HG03066 (cell line): ENCODE results near the gene TCEAL1.
"Not testable (repeated sequence)": the region's sequence is repeated elsewhere in the genome, so short reads cannot be mapped to it uniquely, and the experiment has no call there.

Experiments
- ATAC-seq: cut with Tn5 transposase; IDR thresholded peaks from one replicate; pipeline ENCODE4 v1.9.1; 2021; ENCODE audit warnings: low read depth; ENCODE audit not compliant: unreplicated experiment

The TCEAL1 gene

DNA sequence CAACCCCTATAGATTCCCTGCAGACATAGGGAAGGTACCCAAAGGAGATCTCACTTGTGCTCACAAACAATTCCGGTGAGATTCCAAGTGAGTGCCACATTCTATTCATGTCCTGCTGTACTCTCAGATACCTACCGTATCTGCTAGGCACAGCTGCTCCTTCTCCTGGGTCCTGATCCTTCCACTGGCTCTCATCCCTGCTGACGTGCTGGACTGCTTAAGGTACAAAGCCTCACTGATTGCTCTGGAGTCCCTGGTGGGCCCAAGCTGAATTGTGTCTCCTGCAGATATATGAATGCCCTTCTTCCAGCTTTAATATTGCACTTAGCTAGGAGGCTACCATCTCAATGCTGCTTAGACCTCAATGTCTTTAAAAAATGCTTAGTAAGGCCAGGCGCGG lies 2.4 kb downstream of the TCEAL1 start:
- no peak for ATAC-seq

DNA sequence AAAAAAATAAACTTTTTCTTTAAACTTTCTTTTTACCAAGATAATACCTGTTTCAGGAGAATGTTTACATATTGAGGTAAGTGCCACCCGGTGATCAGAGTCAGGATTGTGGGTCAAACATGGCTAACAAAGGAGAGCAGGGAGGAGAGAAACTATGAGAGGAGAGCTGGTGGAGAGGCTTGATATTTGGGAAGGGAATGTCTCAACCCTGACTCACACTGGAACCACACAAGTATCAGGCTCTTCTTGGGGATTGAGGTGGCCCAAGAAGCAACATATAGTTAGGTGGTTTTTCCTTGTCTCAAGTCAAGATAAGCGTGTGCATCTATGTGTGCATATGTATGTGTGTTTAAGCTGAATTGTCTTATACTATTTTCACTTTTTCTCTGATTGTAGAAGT lies 6.7 kb downstream of the TCEAL1 start:
- ATAC-seq, result no peak

- no peak for ATAC-seq
Observed at GRCh38 chrX:103637604-103638338, 9.0 kb downstream of the TCEAL1 start.

GRCh38 chrX:103638479-103639346 lies 9.9 kb downstream of the TCEAL1 start:
- not testable (repeated sequence) for ATAC-seq

DNA sequence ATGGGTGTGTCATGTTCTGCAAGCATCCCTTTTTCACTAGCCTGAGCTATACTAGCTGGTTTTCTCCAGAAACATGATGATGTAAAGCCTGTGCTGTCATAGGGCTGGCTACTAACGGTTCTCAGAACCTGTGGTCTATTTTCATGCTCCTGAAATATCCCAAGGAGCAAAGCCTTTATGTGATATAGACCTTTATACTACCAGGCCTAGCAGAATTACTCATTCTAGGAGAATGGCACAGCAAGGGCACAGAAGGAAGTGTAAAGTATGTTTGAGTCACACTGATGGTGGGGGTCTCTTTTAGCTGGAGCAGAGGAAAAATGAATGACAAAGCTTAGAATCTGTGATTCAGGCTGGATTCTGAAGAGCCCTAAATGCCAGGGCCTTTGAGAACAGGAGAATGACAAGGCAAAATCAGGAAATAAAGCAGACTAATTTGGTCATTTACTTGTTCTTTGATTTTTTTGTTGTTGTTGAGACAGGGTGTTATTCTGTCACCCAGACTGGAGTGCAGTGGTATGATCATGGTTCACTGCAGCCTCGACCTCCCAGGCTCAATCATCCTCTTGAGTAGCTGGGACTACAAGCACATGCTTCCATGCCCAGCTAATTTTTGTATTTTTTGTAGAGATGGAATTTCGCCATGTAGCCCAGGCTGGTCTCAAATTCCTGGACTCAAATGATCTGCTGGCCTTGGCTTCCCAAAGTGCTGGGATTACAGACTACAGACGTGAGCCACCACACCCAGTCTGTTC lies 11.8 kb downstream of the TCEAL1 start:
- no peak for ATAC-seq

DNA sequence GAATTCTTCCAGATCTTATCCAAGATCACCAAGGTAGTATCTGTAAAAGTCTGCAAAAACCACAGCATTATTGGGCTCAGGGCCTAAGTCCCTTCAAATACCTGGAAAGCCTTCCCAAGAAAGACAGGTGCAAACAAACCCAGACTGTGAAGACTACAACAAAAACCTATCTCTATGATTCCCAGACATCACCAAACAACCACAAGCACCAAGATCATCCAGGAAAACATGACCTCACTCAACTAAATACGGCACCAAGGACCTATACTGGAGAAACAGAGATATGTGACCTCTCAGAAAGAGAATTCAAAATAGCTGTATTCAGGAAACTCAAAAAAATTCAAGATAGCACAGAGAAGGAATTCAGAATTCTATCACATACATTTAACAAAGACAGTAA lies 15.3 kb downstream of the TCEAL1 start:
- ATAC-seq, result no peak

DNA sequence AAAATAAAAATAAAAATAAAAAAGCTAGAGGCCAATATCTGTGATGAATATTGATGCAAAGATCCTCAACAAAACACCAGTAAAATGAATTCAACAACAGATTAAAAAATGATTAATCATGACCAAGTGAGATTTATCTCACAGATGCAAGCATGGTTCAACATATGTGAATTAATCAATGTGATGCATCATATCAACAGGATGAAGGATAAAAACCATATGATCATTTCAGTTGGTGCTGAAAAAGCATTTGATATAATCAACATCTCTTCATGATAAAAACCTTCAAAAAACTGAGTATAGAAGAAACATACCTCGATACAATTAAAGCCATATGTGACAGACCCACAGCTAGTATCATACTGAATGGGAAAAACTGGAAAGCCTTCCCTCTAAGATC lies 18.9 kb downstream of the TCEAL1 start:
- no peak for ATAC-seq

DNA sequence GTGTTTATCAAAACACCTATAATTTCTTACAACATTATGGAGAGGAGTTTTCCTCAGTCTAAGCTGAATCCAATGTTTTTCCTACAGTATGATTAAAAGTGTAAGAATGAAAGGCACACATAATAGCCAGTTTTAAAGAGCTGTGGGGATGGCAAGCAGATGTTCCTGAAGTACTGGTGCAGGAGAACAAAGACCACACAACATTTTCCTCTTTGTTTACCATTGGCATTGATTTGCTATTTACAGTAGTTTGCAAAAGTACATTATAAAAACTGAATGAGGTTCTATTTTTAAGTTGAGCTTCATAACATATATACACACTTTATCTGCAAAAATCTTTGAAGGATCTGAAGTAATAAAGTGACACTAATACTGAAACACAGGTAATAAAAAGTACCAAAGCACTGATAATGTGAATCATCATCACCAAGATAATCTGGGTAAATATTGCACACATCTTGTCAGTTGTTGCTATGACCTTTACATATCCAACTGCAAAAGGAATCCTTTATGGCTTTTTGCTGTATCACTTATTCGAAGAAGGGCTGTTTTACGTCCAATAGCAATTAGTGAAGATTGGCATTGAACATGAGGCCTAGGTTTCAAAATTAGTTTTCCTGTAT lies 22.5 kb downstream of the TCEAL1 start:
- no peak for ATAC-seq

DNA sequence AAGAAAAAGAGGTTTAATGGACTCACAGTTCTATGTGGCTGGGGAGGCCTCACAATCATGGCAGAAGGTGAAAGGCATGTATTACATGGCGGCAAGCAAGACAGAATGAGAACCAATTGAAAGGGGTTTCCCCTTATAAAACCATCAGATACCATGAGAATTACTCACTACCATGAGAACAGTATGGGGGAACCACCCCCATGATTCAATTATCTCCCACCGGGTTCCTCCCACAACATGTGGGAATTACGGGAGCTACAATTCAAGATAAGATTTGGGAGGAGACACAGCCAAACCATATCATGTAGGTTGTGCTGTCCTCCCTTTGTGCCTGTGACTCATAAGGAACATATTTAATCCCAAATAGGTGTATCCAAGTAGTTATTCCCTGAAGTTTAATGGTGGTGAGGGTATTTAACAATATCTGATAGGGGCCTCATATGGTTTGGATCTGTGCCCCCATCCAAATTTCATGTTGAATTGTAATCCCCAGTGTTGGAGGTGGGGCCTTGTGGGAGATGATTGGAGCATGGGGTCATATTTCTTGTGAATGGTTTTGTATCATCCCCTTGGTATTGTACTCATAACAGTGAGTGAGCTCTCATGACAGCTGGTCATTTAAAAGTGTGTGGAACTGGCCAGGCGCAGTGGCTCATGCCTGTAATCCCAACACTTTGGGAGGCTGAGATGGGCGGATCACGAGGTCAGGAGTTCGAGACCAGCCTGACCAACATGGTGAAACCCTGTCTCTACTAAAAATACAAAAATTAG lies 26.6 kb downstream of the TCEAL1 start:
- ATAC-seq, result not testable (repeated sequence)

DNA sequence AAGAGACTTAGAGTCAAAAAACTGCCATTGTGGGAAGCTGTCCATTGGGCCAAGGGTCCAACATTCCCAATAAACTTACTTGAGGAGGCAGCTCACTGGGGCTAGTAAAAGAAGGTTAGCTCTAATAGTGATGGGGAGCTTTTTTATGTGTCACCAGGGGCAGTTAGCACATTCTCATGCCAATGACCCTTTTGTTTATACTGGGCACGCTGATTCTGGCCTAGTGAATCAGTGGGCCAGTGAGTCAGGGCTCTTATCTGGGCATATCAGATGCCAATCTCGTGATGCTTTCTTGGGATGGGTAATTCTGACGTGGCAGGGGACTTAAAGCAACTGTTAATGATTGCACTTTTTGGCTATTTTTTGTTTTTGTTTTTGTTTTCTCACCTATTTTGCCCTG lies 27.8 kb downstream of the TCEAL1 start:
- no peak for ATAC-seq

GRCh38 chrX:103657066-103657465 lies 28.3 kb downstream of the TCEAL1 start:
- ATAC-seq, result not testable (repeated sequence)

GRCh38 chrX:103658681-103659433 lies 30.1 kb downstream of the TCEAL1 start:
- ATAC-seq, result no peak

- ATAC-seq, result not testable (repeated sequence)
Observed at GRCh38 chrX:103659460-103659859, 30.7 kb downstream of the TCEAL1 start.

- no peak for ATAC-seq
Observed at GRCh38 chrX:103663981-103664762, 35.4 kb downstream of the TCEAL1 start.

DNA sequence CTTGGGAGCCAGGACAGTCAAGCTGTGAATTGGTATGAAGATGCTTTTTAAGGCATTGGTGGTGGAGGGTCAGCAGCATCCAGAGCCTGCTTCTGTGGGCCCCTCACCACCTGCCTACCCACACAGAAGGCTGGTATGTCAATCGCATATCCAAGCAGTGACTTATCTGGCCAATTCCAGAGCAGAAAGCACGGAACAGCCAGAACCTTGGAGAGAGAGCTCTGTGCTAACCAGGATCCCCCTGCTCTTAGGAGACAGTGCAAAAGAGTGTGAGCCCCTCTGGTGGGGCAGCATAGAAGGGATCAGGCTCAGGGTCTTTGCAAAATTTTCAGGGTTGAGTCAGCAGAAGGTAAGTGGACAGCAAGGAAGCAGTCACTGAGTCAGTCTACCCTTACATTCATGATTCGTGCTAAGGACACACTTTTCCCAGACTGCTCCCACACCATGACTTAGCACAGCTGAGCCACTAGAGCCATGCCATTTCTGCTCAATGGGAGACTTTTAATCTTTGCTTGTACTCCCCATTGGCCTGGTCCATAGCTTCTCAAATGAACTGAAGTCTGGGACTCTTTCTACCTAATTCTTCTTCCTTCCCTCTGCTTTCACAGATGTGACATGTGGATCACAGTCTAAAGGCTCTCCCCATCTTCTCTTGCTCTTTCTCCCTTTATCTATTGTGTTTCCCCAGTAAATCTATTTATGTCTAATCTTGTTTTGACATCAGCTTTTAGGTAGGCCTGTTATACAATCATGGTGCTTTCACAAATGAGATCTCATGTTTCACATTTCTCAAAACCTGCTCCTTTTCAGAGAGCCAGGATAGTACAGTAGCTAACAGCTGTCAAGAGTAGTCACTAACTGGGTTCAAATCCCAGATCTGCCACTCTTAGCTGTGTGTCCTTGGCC lies 37.7 kb downstream of the TCEAL1 start:
- ATAC-seq, result no peak

- no peak for ATAC-seq
Observed at GRCh38 chrX:103669745-103670144, 41.0 kb downstream of the TCEAL1 start.
